RWPE2 (cell line): ENCODE measurements around the gene SLC36A2.

ENCODE experiments used
- ATAC-seq: fragments of 200-7000 bp; cut with Tn5 transposase; 3 replicates; pipeline ENCODE4 v1.9.1; 2021; ENCODE audit warnings: low read depth
- DNase-seq: peaks from one replicate; pipeline ENCODE4 v3.0.0-alpha.2; 2020; ENCODE audit warnings: low spot score
- H3K27ac ChIP-seq: fragments of 450-650 bp; 2 replicates; pipeline ENCODE4 v1.5.1; 2017; ENCODE audit warnings: mild to moderate bottlenecking; ENCODE audit not compliant: poor library complexity, severe bottlenecking
- H3K27me3 ChIP-seq: fragments of 250-450 bp; sonication (Bioruptor Pico); 2 replicates; pipeline ENCODE4 v1.5.1; 2021; ENCODE audit warnings: mild to moderate bottlenecking, moderate library complexity; ENCODE audit not compliant: insufficient read depth, poor library complexity, severe bottlenecking
- H3K36me3 ChIP-seq: fragments of 250-450 bp; sonication (Bioruptor Pico); 2 replicates; pipeline ENCODE4 v1.5.1; 2020; ENCODE audit warnings: low read depth, mild to moderate bottlenecking, moderate library complexity
- H3K4me1 ChIP-seq: fragments of 250-450 bp; sonication (Bioruptor Pico); 2 replicates; pipeline ENCODE4 v1.5.1; 2021; ENCODE audit warnings: mild to moderate bottlenecking, moderate library complexity; ENCODE audit not compliant: insufficient read depth, poor library complexity, severe bottlenecking
- H3K4me3 ChIP-seq: fragments of 250-450 bp; sonication (Bioruptor Pico); 2 replicates; pipeline ENCODE4 v1.5.1; 2021; ENCODE audit warnings: mild to moderate bottlenecking, moderate library complexity; ENCODE audit not compliant: severe bottlenecking
- H3K9me3 ChIP-seq: fragments of 250-450 bp; sonication (Bioruptor Pico); 2 replicates; pipeline ENCODE4 v1.5.1; 2021; ENCODE audit warnings: mild to moderate bottlenecking, moderate library complexity; ENCODE audit not compliant: severe bottlenecking
- TF ChIP-seq, protein P1 (sequence below): fragments of 450-650 bp; IDR thresholded peaks from one replicate; pipeline ENCODE4 v1.5.1; 2017; ENCODE audit warnings: mild to moderate bottlenecking, moderate library complexity; ENCODE audit not compliant: poor library complexity, severe bottlenecking

The SLC36A2 gene

GRCh38 chr5:151338734-151339133 is 8.6 kb downstream of the SLC36A2 start:
- ATAC-seq (no peak), DNase-seq (no peak)
- TF ChIP-seq, protein P1, sequence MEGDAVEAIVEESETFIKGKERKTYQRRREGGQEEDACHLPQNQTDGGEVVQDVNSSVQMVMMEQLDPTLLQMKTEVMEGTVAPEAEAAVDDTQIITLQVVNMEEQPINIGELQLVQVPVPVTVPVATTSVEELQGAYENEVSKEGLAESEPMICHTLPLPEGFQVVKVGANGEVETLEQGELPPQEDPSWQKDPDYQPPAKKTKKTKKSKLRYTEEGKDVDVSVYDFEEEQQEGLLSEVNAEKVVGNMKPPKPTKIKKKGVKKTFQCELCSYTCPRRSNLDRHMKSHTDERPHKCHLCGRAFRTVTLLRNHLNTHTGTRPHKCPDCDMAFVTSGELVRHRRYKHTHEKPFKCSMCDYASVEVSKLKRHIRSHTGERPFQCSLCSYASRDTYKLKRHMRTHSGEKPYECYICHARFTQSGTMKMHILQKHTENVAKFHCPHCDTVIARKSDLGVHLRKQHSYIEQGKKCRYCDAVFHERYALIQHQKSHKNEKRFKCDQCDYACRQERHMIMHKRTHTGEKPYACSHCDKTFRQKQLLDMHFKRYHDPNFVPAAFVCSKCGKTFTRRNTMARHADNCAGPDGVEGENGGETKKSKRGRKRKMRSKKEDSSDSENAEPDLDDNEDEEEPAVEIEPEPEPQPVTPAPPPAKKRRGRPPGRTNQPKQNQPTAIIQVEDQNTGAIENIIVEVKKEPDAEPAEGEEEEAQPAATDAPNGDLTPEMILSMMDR = no peak
- Histone ChIP-seq H3K9me3 (no peaks in the 10 kb centered on the region), H3K27ac (no peak overlapping the region), H3K4me3 (no peak overlapping the region), H3K4me1 (no peaks in the 10 kb centered on the region), H3K36me3 (no peaks in the 10 kb centered on the region), H3K27me3 (peaks cover 4% of the 10 kb centered on the region)

DNA sequence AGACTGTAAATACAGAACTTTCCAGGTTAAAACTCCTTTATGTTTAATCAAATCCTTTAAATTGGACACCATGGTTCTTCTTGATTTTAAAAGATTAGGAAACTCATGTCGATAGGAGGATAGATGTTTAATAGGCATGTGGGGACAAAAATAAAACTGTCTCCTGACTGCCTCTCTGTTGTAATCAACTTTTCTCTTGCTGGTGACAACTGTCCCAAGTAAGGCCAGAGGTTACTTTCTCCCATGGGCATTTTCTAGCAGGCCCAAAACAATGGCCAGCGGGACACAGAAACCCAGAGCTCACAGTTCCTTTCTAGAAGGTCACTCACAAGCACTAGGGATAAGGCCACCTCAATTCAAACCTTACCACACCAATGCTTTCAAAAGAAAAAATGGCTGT is 14.5 kb downstream of the SLC36A2 start:
- Histone ChIP-seq H3K36me3 (no peaks in the 10 kb centered on the region), H3K4me1 (no peaks in the 10 kb centered on the region), H3K9me3 (no peaks in the 10 kb centered on the region), H3K4me3 (no peak overlapping the region), H3K27ac (no peak overlapping the region), H3K27me3 (no peaks in the 10 kb centered on the region)
- TF ChIP-seq, protein P1 = no peak
- DNase-seq (no peak), ATAC-seq (no peak)

DNA sequence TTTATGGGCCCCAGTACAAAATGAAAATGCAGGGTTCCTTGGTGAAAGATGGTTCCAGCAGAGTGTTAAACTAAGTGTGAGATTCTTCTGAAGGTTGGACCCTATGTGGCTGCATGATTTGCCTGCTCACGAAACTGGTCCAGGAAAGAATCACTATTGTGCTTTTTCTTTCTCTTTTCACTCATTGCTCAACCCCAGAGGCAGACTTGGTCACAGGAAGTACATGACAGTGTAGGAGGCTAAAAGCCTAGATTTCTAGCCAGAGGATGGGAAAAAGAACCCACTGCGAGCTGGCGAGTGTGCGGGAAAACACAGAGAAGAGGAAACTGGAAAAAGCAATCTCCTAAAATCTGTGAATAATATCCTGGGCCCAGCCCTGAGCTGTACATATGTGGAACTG is 18.6 kb downstream of the SLC36A2 start:
- TF ChIP-seq, protein P1 = no peak
- ATAC-seq = no peak
- H3K4me3 ChIP-seq = no peak overlapping the region
- no peaks in the 10 kb centered on the region for H3K9me3 ChIP-seq
- no peaks in the 10 kb centered on the region for H3K4me1 ChIP-seq
- no peak for DNase-seq
- no peaks in the 10 kb centered on the region for H3K27me3 ChIP-seq
- H3K36me3 ChIP-seq = no peaks in the 10 kb centered on the region
- no peak overlapping the region for H3K27ac ChIP-seq

DNA sequence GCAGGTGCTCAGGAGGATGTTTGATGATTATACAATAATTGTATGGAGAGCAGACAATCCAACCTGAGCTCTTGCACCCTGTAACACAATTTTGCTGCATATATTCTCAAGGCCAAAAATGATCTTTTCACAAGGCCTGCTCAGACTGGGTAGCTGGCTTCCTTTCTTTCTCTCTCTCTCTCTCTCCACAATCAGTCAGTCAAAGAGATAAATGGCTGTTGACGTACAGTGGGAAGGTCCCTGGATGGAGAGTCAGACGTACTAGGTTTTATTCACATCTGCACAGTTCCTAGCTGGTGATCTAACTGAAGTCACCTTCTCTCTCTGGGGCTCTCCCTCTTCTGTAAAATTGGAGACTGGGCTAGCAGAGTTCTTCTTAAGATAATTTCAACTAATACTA is 19.8 kb downstream of the SLC36A2 start:
- Histone ChIP-seq H3K27me3 (no peaks in the 10 kb centered on the region), H3K4me3 (no peak overlapping the region), H3K9me3 (no peaks in the 10 kb centered on the region), H3K27ac (no peak overlapping the region), H3K4me1 (no peaks in the 10 kb centered on the region), H3K36me3 (no peaks in the 10 kb centered on the region)
- ATAC-seq (no peak), DNase-seq (no peak)
- TF ChIP-seq, protein P1 = no peak

- TF ChIP-seq, protein P1 = no peak
- Histone ChIP-seq H3K36me3 (no peaks in the 10 kb centered on the region), H3K4me3 (no peak overlapping the region), H3K9me3 (no peaks in the 10 kb centered on the region), H3K27me3 (no peaks in the 10 kb centered on the region), H3K4me1 (no peaks in the 10 kb centered on the region), H3K27ac (no peak overlapping the region)
- DNase-seq = no peak
- no peak for ATAC-seq
Observed at GRCh38 chr5:151326266-151326665, 21.1 kb downstream of the SLC36A2 start.
